Measurements from ENCODE around the gene IPO4.

DNA sequence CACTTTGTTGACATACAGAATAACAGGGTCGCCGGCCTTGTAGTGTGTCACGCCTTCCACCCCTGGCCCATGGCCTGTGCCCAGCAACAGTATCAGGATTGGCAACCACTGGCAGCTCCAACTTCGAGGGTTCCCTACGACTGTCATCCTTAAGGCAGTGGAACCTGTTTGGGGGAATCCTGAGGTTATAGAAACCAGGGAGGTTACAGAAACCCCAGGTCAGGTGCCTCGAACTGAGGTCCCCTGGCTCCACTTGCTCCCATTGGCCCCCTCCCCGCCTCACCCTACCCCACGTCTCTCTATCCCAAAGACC lies 6.2 kb upstream of the IPO4 start:
- TF ChIP-seq ZNF274 (IDR thresholded peaks at IDR 0.05; ENCODE audit: low read depth, low read length) (no peak), YY1 (IDR thresholded peaks at IDR 0.05; ENCODE audit: insufficient read depth, insufficient read length) (no peak)
